Cardiac fibroblast (primary cell): ENCODE results near the gene SEMA4C.

ENCODE experiments used
- DNase-seq, 2 donors: peaks; one replicate each; pipeline versions ENCODE4 v3.0.0 to v3.0.0-alpha.2; 2010; ENCODE audit warnings: low read depth in 2 of 2
- H3K4me3 ChIP-seq, 2 donors: replicated peaks in 1 of 2; 1 replicate in 1 of 2; 2 replicates in 1 of 2; pipeline ENCODE4 v1.5.1; 2011; ENCODE audit warnings: low read depth in 2 of 2, low read length in 2 of 2, mild to moderate bottlenecking in 2 of 2, moderate library complexity in 1 of 2
- CTCF ChIP-seq: IDR thresholded peaks from one replicate; pipeline ENCODE4 v1.5.1; 2011; ENCODE audit warnings: low read depth, mild to moderate bottlenecking, low read length, inconsistent platforms

SEMA4C gene

GRCh38 chr2:96868555-96869280 lies 1.2 kb downstream of the SEMA4C start:
- H3K4me3 ChIP-seq = peak overlapping the region; percentile 85 to 87
- peak; percentile 88 to 97 for DNase-seq
- peak; percentile 25 for TF ChIP-seq CTCF

GRCh38 chr2:96867756-96868554 lies 1.9 kb downstream of the SEMA4C start:
- H3K4me3 ChIP-seq = peak overlapping the region; percentile 85 to 87
- TF ChIP-seq CTCF = no peak
- peak in 1 of 2 donors; percentile 36 for DNase-seq

- DNase-seq = no peak
- H3K4me3 ChIP-seq = peak overlapping the region; percentile 85 to 87
- TF ChIP-seq CTCF = no peak
These were observed 2.7 kb downstream of the SEMA4C start for GRCh38 chr2:96866986-96867755.

GRCh38 chr2:96866586-96866985 lies 3.3 kb downstream of the SEMA4C start:
- no peak for TF ChIP-seq CTCF
- peak overlapping the region; percentile 85 to 87 for H3K4me3 ChIP-seq
- DNase-seq = no peak

GRCh38 chr2:96866149-96866548 lies 3.7 kb downstream of the SEMA4C start:
- H3K4me3 ChIP-seq = no peak overlapping the region
- DNase-seq = no peak
- no peak for TF ChIP-seq CTCF

- no peak for DNase-seq
- H3K4me3 ChIP-seq = no peak overlapping the region
- no peak for TF ChIP-seq CTCF
These were observed 4.2 kb downstream of the SEMA4C start for GRCh38 chr2:96865654-96866053.
